Putamen (tissue), 1 donor: ENCODE results near the gene POTEF.
"Not testable (repeated sequence)": the region's sequence is repeated elsewhere in the genome, so short reads cannot be mapped to it uniquely, and the experiment has no call there.

Source experiments
- DNase-seq: peaks from one replicate; pipeline ENCODE4 v3.0.0-alpha.2; 2016; ENCODE audit warnings: low spot score

The POTEF gene

GRCh38 chr2:130127726-130128125 is 1.3 kb downstream of the POTEF start:
- DNase-seq = not testable (repeated sequence)

GRCh38 chr2:130120924-130121323 is 8.1 kb downstream of the POTEF start:
- DNase-seq = not testable (repeated sequence)

- DNase-seq = not testable (repeated sequence)
Measured at GRCh38 chr2:130102597-130103363, 26.2 kb downstream of the POTEF start.

GRCh38 chr2:130062645-130063044 is 66.4 kb downstream of the POTEF start:
- DNase-seq = not testable (repeated sequence)

- DNase-seq = not testable (repeated sequence)
Measured at GRCh38 chr2:130059982-130060381, 69.0 kb downstream of the POTEF start.

- not testable (repeated sequence) for DNase-seq
Measured at GRCh38 chr2:130056336-130056735, 72.7 kb downstream of the POTEF start.

GRCh38 chr2:130053217-130053911 is 75.7 kb downstream of the POTEF start:
- DNase-seq = not testable (repeated sequence)

- DNase-seq = not testable (repeated sequence)
Measured at GRCh38 chr2:130052376-130052775, 76.6 kb downstream of the POTEF start.

- not testable (repeated sequence) for DNase-seq
Measured at GRCh38 chr2:130048422-130048821, 80.6 kb downstream of the POTEF start.

- not testable (repeated sequence) for DNase-seq
Measured at GRCh38 chr2:130038265-130038603, 90.8 kb downstream of the POTEF start.

- DNase-seq = not testable (repeated sequence)
Measured at GRCh38 chr2:130025931-130026330, 103.1 kb downstream of the POTEF start.
